T follicular helper cell (primary cell): ENCODE results near the gene GPI.

Source experiments
- DNase-seq: peaks from one replicate; pipeline ENCODE4 v3.0.0-alpha.2; 2020; ENCODE audit warnings: low read depth

GPI gene

DNA sequence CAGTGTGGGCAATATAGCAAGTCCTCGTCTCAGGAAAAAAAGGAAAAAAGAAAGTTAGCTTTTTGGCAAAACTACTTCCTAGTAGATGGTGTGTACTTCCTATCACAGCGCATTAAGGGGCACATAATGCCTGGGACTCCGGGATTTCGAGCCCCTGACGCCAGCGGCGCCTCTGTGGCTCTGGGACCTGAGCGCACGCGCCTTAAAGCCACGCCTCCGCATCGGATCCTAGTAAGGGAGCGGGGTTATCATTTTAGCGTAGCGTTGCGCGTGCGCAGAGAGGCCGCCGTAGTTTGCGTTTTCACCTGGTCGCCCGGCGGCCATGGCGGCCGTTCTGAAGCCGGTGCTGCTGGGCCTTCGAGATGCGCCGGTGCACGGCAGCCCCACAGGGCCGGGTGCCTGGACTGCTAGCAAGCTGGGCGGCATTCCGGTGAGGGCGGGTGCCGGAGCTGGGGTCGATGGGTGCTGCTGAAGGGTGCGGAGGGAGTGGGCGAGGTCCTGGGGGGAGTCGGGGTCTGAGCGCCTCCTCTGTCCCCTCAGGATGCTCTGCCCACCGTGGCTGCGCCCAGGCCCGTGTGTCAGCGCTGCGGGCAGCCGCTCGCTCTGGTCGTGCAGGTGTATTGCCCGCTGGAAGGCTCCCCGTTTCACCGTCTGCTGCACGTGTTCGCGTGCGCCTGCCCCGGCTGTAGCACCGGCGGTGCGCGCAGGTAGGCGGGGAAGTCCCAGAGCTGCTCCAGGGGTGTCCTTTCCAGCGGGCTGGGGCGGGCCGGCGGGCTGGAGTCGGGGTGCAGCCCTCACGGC is 39.3 kb downstream of the GPI start, which contains the start of gene PDCD2L:
PDCD2L (plus strand) TSS at position 291 of the 801 bp plus-strand sequence; CDS start at position 323, 32 bp downstream.
- peak; percentile 86 for DNase-seq

DNA sequence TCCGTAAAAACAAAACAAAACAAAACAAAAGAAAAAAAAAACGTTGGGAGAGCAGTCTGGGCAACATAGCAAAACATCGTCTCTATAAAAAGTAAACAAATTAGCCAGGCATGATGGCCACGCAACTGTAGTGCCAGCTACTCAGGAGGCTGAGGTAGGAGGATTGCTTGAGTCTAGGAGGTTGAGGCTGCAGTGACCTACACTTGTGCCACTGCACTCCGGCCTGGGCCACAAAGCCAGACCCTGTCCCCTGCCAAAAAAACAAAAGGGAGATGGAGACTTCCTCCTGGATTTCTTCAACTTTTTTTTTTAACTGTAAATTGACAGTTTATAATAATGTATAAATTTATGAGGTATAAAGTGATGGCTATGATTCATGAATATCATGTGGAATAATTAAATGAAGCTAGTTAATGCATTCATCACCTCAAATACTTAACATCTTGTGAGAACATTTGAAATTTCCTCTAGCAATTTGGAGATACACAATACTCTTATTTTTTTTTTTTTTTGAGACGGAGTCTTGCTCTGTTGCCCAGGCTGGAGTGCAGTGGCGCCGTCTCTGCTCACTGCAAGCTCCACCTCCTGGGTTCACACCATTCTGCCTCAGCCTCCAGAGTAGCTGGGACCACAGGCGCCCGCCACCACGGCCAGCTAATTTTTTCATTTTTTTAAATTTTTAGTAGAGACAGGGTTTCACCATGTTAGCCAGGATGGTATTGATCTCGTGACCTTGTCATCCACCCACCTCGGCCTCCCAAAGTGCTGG is 41.1 kb downstream of the GPI start:
- DNase-seq: no peak

DNA sequence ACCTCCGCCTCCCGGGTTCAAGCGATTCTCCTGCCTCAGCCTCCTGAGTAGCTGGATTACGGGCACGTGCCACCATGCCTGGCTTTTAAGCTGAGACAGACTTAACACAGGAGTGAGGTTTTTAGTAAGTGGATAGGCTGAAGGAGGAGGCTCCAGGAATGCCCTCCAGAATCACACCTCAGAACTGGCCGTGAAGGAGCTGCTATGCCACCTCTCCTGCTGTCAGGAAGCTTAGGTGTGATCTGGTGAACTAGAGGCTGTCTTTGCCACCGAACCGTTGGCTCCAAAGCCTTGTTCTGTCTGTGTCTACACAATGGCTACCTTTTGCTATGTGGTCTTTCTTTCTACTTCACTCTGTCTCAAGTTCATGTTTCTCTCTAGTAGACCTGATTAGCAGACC is 43.4 kb downstream of the GPI start:
- DNase-seq: no peak

DNA sequence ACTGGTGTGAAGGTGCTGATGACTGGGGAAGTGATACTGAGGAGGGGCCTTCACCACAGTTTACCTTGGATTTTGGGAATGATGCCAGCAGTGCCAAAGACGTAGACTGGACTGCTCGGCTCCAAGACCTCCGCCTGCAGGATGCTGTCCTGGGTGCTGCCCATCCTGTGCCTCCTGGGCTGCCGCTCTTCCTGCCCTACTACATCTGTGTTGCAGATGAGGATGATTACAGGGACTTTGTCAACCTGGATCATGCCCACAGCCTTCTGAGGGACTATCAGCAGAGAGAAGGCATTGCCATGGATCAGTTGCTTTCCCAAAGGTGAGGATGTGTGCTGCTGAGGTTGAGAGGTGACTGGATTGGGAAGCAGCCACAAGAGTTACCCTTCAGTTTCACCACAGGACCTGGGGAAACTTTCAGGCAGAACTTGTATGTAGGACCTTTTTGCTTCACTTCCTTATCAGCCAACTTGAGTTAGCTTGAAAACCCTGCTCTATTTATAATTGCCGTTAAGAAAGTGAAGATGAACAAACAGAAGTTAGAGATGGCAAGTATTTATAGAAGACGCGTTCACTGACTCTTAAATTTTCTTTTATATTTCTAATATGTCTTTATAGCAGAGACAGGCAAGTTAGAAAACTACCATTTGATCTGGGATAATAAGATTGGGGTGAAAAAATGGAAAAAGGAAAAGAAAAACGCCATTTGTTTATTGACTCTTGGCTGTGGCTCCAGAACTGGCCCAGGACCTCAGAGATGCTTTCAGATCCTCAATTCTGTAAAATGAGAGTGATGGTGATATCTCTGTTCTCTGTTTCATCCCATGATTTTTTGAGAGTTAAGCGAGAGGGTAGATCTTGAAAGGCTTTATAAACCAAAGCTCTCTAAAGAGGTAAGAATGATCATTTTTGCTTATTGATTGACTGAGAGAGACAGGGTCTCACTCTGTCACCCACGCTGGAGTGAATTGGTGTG is 44.5 kb downstream of the GPI start:
- no peak for DNase-seq

DNA sequence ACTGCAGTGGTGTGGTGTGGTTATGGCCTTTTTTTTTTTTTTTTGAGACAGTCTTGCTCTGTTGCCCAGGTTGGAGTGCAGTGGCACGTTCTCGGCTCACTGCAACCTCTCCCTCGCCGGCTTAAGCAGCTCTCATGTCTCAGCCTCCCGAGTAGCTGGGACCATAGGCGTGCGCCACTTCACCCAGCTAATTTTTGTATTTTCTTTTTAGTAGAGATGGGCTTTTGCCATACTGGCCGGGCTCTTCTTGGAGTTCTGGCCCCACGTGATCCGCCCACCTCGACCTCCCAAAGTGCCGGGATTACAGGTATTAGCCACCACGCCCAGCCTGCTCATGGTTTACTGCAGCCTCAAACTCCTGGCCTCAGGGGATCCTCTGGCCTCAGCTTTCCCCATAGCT is 46.2 kb downstream of the GPI start:
- DNase-seq: no peak

DNA sequence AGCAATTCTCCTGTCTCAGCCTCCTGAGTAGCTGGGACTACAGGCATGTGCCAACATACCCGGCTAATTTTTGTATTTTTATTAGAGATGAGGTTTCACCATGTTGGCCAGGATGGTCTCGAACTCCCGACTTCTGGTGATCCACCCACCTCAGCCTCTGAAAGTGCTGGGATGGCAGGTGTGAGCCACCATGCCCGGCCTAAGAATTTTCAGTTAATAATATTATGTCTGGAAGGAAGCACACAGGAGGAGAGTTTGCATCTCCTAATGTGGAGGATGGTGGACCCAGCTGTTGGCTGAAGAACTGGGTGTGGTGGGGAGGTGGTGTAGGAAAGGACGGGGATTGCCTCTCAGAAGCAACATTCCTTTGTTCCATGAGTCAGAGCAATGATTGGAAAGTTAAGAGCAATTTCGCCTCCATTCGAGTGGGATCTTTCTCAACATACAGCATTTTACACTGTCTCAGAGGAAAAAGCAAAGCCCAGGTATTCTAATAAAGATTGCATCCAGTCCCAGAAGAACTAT is 51.1 kb downstream of the GPI start:
- no peak for DNase-seq

DNA sequence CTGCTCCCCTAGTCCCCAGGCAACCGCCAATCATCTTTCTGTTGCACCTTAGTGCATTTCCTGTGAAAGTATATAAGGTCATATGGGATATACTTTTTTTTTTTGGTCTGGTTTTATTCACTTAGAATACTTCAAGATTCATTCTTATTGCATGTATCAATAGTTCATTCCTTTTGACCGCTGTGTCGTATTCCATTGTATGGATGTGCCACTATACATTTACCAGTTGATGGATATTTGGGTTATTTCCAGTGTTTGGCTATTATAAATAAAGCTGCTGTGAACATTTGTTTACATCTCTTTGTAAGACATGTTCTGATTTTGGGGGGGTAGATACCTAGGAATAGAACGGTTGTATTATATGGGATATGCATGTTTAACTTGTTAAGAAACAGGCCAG is 53.3 kb downstream of the GPI start:
- DNase-seq: no peak

DNA sequence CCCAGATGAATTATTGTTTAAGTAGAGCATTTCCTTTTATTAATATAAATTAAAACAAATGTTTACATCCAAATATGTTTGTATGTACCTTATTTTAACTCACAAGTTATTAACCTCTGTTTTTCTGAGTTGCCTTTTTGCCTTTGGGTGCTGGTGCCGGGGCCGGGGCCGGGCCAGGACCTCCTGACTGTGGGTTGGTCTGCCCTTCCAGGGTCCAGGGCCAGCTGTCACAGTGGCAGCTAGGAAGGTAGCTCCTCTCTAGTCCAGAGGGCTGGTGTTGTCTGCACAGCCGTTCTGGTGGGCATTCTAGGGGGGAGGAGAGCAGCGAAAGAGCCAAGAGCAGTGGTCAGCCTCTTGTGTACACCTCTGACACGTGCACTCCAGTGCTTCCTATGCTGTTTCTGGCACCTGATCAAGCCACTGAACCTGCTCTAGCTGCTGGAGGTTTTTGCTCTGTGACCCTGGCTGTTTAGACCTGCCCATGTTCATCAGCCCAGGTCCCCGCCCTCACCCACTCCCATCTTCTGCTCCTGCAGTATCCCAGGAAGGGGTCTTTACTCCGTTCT is 61.2 kb downstream of the GPI start:
- DNase-seq: no peak

DNA sequence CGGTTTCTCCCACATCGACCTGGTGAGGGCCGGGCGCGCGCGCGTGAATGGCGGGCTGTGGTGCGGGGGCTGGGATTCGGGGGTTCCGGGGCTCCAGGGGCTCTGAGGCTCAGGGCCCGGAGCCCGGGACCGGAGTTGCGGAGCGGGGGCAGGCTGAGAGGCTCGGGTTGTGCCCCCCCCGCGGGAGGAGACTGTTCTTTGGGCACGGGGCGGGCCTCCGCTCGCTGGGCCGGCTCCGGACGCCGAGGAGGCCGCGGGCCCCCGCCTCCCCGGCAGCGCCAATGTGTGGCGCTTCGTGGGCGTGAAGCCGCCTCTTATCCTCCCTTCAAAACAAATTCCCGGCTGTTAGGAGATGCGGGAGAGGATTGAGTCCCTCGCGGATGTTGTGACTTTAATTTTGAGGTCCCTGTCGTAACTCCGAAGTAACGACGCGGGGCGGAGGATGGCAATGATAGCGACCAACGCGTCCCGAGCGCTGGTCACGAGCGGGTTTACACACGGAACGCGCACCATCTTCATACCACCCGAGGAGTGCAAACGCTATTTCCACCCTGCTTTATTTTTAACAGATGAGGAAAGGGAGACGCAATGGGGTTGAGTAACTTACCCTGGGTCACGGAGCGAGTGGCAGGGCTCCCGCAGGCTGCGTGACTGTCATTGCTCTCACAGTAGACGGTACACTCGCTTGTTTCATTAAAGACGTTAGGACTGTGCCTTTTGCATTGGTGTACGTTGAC is 63.7 kb downstream of the GPI start:
- no peak for DNase-seq

DNA sequence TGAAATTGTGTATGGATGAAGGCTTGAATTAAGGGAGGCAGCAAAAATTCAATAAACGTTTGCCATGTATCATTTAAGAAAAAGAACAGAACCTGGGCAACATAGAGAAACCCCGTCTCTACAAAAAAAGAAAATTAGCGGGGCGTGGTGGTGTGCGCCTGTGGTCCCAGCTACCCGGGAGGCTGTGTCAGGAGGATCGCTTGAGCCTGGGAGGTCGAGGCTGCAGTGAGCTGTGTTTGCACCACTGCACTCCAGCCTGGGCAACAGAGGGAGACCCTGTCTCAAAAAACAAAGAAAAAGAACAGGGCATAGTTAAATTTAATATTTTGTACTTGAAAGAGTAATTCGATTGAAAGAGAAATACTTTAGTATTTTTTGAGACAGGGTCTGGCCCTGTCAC is 64.6 kb downstream of the GPI start:
- no peak for DNase-seq

DNA sequence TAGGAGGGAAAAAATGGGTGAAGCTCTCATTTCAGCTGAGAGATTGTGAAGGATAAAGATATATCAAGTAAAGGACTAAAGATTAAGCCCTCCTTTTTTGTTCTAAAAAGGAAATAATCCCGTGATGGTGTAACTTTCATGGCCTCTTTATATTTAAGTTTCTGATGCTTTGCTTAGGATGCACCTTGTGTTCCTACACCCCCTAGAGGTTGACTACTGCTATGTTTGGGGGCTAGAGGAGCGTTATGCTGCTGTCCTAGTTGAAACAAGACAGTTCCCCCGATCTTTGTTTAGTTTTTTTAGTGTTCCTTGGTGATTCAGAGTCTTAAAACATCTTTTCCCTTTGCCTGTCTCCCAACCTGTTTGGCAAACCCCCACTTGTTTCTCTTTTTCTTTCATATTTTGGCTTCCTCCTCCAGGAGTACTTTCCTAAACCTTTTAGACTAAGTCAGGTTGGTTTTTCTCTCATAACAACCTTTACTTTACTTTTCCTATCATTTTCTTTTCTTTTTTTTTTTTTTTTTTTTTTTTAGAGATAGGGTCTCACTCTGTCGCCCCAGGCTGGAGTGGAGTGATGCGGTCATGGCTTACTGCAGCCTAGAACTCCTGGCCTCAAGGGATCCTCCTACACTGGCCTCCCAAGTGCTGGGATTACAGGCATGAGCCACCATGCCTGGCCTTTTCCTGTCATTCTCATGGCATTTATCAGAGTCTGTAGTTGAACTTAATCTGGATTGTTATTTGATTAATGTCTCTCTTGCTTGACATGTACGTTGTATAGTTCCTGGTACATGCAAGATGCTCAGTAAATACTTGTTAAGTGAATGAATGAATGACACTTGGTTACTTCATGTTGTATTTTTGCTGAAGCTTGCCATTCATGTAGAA is 66.0 kb downstream of the GPI start:
- peak; percentile 23 for DNase-seq

DNA sequence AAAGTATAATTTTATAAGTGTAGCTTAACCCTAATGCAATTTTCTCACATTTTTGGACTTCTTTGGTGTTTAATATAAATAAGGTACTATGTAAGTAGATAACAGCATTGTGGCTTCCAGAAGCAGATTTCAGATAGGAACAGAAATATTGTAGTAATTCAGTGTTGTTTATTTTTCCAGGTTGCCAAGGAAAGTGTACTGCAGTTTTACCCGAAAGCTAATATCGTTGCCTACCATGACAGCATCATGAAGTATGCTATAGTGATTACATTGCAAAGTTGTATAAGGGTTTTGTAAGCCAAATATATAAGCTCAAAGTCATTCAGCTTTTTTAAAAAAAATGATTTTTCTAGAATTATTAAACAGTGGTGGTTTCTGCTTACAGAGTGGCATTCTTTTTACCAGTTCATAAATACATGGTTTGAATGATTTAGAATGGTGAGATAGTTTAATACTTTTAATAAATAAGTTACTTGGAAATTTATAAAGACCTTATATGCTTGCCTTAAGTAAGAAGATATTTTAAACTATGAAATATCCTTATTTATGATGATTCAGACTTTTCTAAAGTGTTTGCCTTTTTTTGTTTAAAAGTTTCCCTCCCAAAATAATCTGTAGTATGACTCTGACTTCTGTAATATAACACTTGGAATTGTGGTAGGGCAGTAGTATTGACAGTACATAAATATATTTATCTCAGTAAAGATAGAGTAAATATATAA is 66.8 kb downstream of the GPI start:
- DNase-seq: no peak

DNA sequence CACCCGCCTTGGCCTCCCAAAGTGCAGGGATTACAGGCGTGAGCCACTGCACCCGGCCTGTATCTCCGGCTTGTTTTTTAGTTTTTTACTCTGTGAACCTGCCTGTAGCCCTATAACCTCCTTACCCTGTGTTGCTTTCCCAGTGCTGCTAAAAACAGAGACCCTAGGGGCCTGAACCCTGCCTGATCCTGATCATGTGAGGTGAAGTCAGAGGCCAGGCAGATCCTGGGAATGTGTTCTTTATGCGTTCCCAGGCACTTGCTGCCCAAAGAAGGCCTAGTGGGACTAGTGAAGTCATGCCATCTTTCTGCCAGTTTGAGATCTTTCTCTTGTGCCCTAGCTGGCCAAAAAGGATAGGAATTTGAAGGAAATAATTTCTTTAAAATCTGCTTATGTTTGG is 67.8 kb downstream of the GPI start:
- DNase-seq: no peak

DNA sequence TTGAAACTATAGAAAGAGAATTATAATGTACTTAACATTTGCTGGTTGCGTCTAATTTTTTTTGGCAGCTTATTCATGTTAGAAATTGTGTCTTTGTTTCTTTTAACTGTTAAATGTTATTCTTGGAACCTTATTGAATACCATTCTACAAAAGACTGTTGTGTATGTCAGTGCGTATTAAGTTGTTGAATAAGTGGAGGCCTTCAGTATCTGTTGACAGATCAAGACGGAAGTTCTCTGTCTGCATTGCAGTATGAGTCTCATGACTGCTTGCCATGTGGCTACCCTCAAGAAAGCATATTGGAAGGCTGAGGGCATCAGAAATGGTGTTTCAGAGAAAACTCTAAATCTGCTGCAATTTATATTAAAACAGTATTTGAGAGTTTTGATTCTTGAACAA is 71.7 kb downstream of the GPI start:
- no peak for DNase-seq

DNA sequence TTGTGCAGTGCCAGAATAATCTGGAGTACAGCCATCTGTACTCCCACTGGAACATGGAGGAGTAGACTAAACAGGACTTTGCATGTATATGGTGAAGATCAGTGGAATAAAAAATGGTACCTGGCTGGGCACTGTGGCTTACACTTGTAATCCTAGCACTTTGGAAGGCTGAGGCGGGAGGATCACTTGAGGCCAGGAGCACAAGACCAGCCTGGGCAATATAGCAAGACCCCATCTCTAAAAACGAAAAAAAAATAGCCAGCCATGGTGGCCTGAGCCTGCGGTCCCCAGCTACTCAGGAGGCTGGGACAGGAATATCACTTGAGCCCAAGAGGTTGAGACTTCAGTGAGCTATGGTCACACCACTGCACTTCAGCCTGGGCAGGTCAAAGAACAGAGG is 83.2 kb downstream of the GPI start:
- no peak for DNase-seq
